Mucosa of gallbladder (tissue), 1 donor: Measurements from ENCODE around the gene RPL19. TPM values are rescaled to one million over a fixed set of nuclear protein-coding genes. Genes with fewer than 3 reads are reported as not detected.

Experiments used
- DNase-seq: peaks from one replicate; pipeline ENCODE4 v3.0.0-alpha.2; 2020; ENCODE audit warnings: low spot score
- total RNA-seq: library from RNA; stranded (reverse); gene quantifications from one replicate; pipeline ENCODE4 v1.2.1, GENCODE V29; 2021
- donor health status: DM: no; HTN: no; CAD: no.

The RPL19 gene
- total RNA-seq, 1 donor from 2014 or later: 1,121 TPM

GRCh38 chr17:39223907-39224777 lies 24.1 kb downstream of the RPL19 start:
- no peak for DNase-seq

- DNase-seq: no peak
These were observed 24.8 kb downstream of the RPL19 start for GRCh38 chr17:39224778-39225307.

GRCh38 chr17:39225308-39225958 lies 25.4 kb downstream of the RPL19 start, which contains the start of gene STAC2:
Gene STAC2 (minus strand): TSS chr17:39225945. CDS start chr17:39225502, 443 bp downstream.
- DNase-seq: no peak

- DNase-seq: no peak
These were observed 26.0 kb downstream of the RPL19 start for GRCh38 chr17:39225959-39226683.

GRCh38 chr17:39227364-39227919 lies 27.4 kb downstream of the RPL19 start:
- no peak for DNase-seq

- no peak for DNase-seq
These were observed 29.3 kb downstream of the RPL19 start for GRCh38 chr17:39229274-39229913.

GRCh38 chr17:39230361-39230760 lies 30.3 kb downstream of the RPL19 start:
- DNase-seq: no peak

- DNase-seq: no peak
These were observed 31.0 kb downstream of the RPL19 start for GRCh38 chr17:39231091-39231561.

- peak; percentile 40 for DNase-seq
These were observed 31.8 kb downstream of the RPL19 start for GRCh38 chr17:39231591-39232551.

GRCh38 chr17:39235555-39236449 lies 35.7 kb downstream of the RPL19 start:
- no peak for DNase-seq

GRCh38 chr17:39236450-39236927 lies 36.4 kb downstream of the RPL19 start:
- DNase-seq: no peak

- DNase-seq: no peak
These were observed 36.9 kb downstream of the RPL19 start for GRCh38 chr17:39236981-39237441.

- no peak for DNase-seq
These were observed 37.5 kb downstream of the RPL19 start for GRCh38 chr17:39237586-39237985.

- peak; percentile 56 for DNase-seq
These were observed 38.4 kb downstream of the RPL19 start for GRCh38 chr17:39238311-39238972.

- peak; percentile 35 for DNase-seq
These were observed 39.7 kb downstream of the RPL19 start for GRCh38 chr17:39239640-39240314.

GRCh38 chr17:39240631-39241030 lies 40.5 kb downstream of the RPL19 start:
- DNase-seq: no peak

GRCh38 chr17:39243155-39243554 lies 43.1 kb downstream of the RPL19 start:
- no peak for DNase-seq
